Ishikawa (cell line): ENCODE measurements around the gene C16orf86.

Experiments used
- CEBPB ChIP-seq: IDR thresholded peaks from 2 replicates; pipeline ENCODE4 v1.6.1; 2012
- CREB1 ChIP-seq: IDR thresholded peaks from 2 replicates; pipeline ENCODE4 v1.6.1; 2012; ENCODE audit warnings: low read depth
- EGR1 ChIP-seq: IDR thresholded peaks from 2 replicates; pipeline ENCODE4 v1.6.1; 2012
- EP300 ChIP-seq: IDR thresholded peaks from 2 replicates; pipeline ENCODE4 v1.6.1; 2012; ENCODE audit warnings: borderline replicate concordance
- FOXM1 ChIP-seq: IDR thresholded peaks from 2 replicates; pipeline ENCODE4 v1.6.1; 2012; ENCODE audit warnings: low read depth, borderline replicate concordance
- NFIC ChIP-seq: IDR thresholded peaks from 2 replicates; pipeline ENCODE4 v1.6.1; 2012
- RAD21 ChIP-seq: IDR thresholded peaks from 2 replicates; pipeline ENCODE4 v1.6.1; 2012; ENCODE audit warnings: low read depth
- TAF1 ChIP-seq: IDR thresholded peaks from 2 replicates; pipeline ENCODE4 v1.6.1; 2012; ENCODE audit warnings: low read depth, mild to moderate bottlenecking
- TCF12 ChIP-seq: IDR thresholded peaks from 2 replicates; pipeline ENCODE4 v1.6.1; 2012; ENCODE audit warnings: low read depth
- TEAD4 ChIP-seq: IDR thresholded peaks from 2 replicates; pipeline ENCODE4 v1.6.1; 2012
- YY1 ChIP-seq: IDR thresholded peaks from 2 replicates; pipeline ENCODE4 v1.6.1; 2012; ENCODE audit warnings: low read depth
- ZBTB7A ChIP-seq: IDR thresholded peaks from 2 replicates; pipeline ENCODE4 v1.6.1; 2012; ENCODE audit warnings: low read depth
- TF ChIP-seq, protein P1 (sequence below): IDR thresholded peaks from 2 replicates; pipeline ENCODE4 v1.6.1; 2012
- TF ChIP-seq, protein P2 (sequence below): IDR thresholded peaks from 2 replicates; pipeline ENCODE4 v1.6.1; 2012
- TF ChIP-seq, protein P3 (sequence below): IDR thresholded peaks from 2 replicates; pipeline ENCODE4 v1.6.1; 2012; ENCODE audit warnings: low read depth, mild to moderate bottlenecking

C16orf86 gene

DNA sequence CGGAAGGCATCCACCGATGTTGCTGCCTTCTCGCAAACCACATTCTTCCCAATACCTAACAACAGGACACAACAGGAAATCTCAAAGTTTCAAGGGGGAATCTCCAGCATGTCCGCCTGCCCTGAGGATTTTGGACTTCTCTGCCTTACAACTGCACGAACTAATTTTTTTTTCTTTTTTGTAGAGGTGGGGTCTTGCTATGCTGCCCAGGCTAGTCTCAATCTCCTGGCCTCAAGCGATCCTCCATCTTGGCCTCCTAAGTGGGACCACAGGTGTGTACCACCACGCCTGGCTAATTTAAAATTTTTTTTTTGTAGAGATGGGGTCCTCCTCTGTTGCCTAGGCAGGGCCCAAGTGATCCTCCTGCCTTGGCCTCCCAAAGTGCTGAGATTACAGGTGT lies 9.4 kb downstream of the C16orf86 start:
- TF ChIP-seq EP300 (no peak), TAF1 (no peak), ZBTB7A (no peak), NFIC (no peak), RAD21 (no peak), FOXM1 (no peak), CEBPB (no peak), TCF12 (no peak), YY1 (no peak), CREB1 (no peak)
- TF ChIP-seq, protein P1, sequence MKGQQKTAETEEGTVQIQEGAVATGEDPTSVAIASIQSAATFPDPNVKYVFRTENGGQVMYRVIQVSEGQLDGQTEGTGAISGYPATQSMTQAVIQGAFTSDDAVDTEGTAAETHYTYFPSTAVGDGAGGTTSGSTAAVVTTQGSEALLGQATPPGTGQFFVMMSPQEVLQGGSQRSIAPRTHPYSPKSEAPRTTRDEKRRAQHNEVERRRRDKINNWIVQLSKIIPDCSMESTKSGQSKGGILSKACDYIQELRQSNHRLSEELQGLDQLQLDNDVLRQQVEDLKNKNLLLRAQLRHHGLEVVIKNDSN, result no peak
- TF ChIP-seq, protein P2, sequence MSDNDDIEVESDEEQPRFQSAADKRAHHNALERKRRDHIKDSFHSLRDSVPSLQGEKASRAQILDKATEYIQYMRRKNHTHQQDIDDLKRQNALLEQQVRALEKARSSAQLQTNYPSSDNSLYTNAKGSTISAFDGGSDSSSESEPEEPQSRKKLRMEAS, result no peak
- TF ChIP-seq, protein P3, sequence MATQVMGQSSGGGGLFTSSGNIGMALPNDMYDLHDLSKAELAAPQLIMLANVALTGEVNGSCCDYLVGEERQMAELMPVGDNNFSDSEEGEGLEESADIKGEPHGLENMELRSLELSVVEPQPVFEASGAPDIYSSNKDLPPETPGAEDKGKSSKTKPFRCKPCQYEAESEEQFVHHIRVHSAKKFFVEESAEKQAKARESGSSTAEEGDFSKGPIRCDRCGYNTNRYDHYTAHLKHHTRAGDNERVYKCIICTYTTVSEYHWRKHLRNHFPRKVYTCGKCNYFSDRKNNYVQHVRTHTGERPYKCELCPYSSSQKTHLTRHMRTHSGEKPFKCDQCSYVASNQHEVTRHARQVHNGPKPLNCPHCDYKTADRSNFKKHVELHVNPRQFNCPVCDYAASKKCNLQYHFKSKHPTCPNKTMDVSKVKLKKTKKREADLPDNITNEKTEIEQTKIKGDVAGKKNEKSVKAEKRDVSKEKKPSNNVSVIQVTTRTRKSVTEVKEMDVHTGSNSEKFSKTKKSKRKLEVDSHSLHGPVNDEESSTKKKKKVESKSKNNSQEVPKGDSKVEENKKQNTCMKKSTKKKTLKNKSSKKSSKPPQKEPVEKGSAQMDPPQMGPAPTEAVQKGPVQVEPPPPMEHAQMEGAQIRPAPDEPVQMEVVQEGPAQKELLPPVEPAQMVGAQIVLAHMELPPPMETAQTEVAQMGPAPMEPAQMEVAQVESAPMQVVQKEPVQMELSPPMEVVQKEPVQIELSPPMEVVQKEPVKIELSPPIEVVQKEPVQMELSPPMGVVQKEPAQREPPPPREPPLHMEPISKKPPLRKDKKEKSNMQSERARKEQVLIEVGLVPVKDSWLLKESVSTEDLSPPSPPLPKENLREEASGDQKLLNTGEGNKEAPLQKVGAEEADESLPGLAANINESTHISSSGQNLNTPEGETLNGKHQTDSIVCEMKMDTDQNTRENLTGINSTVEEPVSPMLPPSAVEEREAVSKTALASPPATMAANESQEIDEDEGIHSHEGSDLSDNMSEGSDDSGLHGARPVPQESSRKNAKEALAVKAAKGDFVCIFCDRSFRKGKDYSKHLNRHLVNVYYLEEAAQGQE, result no peak

DNA sequence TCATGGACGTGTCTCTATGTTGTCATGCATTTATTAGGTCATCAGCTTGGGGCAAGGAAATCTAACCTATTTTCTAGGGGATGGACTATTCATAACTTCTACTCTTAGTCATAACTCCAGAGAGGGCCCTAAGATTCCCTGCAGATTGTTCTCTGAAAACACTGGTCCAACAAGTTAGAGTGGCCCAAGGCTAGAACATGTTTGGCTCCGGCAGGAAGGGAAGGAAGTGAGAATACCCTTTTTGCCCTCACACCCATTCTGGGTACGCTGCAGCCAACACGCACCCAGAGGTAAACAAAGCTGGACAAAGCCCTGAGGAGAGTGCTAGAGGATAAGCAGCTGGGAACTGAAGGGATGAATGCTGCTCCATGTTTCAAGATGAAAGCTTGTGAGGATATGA lies 9.9 kb downstream of the C16orf86 start:
- TF ChIP-seq EP300 (no peak), TEAD4 (no peak), TAF1 (no peak), FOXM1 (no peak), RAD21 (no peak), NFIC (no peak)

DNA sequence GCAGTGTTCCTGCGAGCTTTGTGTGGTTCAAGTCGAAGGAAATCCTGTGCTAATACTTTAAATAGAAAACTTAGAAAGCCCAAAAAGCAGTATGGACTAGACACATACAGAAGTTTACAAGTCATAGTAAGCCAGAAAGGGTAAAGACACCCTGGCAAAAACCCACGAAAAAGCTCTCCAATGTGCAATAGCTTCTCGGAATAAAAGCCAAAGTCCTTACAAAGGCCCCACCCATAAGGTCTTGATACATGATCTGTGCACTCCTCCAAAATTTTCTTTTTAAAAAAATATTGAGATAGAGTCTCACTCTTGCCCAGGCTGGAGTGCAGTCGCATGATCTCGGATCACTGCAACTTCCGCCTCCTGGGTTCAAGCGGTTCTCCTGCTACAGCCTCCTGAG lies 10.3 kb downstream of the C16orf86 start:
- no peak for TF ChIP-seq TAF1
- no peak for TF ChIP-seq ZBTB7A
- no peak for TF ChIP-seq CEBPB
- no peak for TF ChIP-seq FOXM1
- TF ChIP-seq EGR1, result no peak
- TF ChIP-seq EP300, result no peak
- TF ChIP-seq, protein P1, result no peak
- TF ChIP-seq YY1, result no peak
- no peak for TF ChIP-seq TCF12
- no peak for TF ChIP-seq TEAD4
- TF ChIP-seq, protein P2, result no peak
- TF ChIP-seq, protein P3, result no peak

DNA sequence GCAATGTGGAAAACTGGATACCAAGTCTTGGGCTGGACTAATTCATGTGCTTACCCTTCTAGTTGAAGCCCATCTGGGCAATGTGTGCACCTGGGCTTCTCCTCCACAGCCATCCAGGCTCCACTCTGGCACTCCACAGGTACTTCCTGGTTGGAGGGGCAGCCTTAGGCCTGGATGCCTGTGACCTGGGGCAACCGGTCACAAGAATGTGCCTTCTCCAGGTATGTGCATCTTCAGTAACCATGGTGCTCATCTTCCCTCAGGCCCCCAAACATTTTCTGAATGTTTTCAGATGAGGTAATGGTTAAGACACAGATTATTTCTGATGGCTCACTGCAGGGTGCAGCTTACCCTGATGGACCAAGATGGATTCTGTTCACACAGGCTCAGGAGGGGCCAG lies 11.1 kb downstream of the C16orf86 start:
- TF ChIP-seq ZBTB7A, result no peak
- TF ChIP-seq, protein P1, result no peak
- no peak for TF ChIP-seq TEAD4
- no peak for TF ChIP-seq CEBPB
- no peak for TF ChIP-seq RAD21
- TF ChIP-seq, protein P3, result no peak
- no peak for TF ChIP-seq CREB1
